HG03460 (cell line): ENCODE measurements around the gene CDKN1C.
A peak's percentile ranks its signal among the peaks of the same experiment; 100 is the strongest.

ENCODE experiments used
- ATAC-seq: cut with Tn5 transposase; IDR thresholded peaks from one replicate; pipeline ENCODE4 v1.9.1; 2021; ENCODE audit not compliant: unreplicated experiment

CDKN1C gene

DNA sequence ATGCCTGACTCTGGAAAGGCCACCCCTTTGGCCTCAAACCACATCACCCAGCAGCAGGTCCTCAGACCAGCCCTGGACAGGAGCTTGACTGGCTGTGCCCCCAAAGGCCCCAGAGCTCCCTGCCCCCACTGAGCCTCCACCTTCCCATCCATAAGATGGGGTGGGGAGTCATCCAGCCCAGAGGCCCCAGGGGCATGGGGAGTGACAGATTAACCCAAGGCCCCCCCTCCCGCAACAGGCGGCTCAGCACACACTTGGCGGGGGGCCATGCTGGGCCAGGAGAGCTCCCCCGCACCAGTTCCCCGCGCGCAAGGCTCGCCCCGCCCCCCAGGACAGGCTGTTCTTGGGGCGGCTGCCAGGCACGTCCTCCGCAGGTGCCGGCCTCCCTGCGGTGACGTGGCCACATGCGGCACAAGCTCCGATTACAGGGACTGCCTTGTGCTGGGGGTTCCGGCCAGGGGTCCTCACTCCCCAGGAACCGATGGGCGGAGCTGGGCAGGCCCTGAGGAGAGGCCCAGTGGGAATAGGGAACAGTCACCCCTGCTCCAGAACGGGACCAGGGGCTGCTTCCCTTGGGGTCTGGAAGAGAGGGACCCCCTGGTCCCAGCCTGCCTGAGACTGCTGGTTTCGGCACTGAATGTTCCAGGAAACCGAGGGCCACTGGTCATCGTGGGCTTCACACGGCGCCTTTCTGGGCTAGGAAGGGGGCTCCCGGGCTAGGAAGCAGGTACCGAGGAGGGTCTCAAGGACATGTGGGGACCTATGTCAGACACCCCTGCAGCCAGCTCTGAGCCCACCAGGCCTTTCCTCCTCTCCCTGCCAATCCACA lies 5.1 kb upstream of the CDKN1C start:
- no peak for ATAC-seq

DNA sequence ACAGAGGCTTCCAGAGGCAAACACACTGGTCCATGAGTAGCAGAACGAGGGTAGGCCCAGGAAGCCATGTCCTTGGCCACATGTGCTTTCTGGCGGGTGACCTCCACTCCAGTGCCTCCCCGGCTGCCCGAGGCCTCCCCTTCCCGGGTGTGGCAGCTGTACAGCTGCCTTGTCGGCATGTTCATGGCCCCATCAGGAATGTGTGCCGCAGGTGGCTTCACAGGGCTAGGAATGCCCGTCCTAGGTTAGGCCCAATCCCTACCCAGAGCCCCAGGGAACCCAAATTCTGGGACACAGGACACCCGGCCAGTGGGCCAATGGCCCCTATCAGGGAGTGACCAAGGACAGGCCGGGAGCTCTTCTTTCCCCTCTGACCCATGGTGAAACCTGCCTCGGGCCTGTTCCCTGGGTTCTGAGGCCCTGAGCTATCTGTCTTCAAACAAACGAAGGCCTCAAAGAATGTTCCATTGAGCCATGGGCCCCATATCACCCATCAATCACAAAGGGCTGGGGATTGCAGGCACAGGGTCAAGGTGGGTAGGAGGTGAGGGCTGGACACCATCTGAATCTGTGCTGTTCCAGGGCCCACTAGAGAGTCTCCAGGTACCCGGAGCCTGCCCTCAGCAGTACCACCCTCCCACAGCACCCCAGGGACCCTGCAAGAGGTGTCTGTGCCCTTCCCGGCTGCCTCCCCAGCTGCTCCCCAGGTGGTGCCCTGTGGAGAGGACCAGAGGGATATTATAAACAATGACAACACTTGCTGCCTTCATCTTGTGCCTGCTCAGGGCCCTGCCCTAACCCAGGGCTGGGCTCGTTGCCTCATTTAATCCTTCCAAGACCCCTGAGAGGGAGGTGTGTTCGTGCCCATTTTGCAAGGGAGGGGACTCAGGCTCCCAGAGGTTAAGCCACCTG lies 4.0 kb upstream of the CDKN1C start:
- no peak for ATAC-seq

DNA sequence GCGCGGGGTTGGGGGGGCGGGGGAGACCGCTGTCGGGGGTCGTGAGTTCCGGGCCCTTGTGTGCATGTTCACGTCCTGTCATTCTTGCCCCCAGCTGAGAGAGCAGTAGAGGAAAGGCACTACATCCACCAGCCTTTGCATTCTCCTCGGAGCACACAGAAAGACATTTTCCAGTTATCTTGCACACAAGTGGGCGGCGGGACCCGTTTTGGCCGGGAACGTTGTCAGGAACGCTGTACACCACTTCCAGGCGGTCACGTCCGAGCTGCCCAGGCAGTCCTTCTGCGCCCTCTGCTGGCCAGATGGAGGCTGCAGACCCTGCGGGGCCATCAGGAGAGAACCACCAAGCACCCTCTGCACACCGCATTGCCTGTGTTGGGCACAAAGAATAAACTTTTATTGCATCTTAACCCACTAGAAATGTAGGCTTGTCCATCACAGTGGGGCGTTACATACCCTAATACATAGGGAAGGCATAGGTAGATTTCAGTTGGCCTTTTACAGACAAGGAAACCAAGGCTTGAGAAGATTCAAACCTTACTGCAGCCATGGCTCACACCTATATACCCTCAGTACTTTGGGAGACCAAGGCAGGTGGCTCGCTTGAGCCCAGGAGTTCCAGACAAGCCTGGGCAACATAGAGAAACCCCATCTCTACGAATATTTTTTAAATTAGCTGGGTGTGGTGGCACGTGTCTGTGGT lies 2.8 kb upstream of the CDKN1C start:
- no peak for ATAC-seq

DNA sequence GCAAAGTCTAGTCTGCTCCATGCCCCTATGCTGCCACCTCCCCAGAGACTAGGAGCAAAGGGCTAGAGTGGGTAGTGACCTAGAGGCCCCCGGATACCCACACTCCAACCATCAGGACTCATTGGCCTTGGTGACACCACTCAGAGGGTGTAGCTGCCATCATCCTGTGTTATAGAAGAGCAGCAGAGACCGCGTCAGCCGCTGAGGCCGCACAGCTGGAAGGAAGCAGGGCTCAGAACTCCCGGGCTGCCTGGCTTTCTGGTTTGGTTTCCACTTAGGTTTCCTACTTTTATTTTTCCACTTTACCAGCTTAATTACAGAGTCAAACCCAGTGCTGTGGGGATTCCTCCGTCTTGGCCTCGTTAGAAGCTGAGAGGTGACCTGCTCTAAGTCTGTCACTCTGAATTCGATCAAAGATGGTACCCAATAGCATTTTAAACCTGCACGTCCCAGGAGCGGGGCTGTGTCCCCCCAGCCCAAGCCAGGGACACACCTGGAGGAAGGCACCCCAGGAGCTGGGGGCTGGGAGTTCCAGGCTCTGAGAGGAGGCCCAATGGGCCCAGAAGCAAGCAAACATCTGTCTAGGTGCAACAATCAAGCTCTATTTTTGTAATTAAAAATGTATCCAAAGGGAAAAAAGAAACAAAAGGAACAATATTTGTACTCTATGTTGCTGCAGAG lies 2.1 kb upstream of the CDKN1C start:
- ATAC-seq: no peak

DNA sequence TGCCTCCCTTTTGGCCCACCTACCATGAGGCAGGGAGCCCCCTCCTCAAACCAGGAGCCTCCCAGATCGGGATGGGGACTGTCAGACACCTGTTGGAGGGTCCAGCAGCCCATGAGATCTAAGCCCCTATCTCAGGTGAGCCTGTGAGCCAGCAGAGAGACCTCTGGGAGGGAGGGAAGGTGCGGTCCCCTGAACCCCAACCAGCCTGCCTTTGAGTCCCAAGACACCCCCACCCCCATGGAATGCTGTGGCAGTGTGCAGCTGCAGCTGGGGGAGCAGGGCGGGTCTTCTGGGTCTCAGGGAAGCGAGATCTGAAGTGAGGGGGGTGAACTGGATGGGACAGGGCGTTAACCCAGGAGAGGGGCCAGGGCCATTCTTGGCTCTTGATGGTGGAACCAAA lies 1.4 kb upstream of the CDKN1C start:
- ATAC-seq: no peak

DNA sequence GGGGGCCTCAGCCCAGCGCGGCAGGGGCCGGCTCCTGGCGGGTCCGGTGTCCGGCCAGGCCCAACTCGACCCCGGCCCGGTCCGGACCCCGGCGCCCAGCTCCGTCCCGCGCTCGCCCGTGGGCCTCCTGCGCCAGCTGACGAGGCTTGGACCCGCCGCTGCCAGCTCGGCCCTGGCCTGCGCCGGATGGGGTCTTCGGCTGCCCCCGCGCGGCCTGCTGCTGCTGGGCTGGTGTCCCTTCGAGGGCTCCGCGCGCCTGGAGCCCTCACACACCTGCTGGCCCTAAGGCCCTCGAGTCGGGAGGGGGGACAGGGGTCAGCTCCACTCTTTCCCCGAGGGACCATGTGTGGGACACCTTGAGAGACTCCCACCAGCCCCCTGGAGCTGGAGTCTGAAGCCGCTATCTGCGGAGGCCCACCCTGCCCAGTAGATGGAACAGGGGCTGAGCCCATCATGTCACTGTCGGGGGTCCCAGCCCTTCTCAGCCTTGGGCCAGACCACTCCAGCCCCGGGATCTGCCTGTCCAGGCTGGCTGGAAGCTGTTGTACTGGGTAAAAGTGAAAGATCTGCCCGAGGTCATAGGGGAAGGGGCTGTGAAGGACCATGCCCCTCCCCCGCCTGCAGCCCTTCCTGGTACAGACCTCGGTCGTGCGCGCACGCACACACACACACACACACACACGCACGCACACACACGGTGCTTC lies 768 bp upstream of the CDKN1C start:
- ATAC-seq: no peak

DNA sequence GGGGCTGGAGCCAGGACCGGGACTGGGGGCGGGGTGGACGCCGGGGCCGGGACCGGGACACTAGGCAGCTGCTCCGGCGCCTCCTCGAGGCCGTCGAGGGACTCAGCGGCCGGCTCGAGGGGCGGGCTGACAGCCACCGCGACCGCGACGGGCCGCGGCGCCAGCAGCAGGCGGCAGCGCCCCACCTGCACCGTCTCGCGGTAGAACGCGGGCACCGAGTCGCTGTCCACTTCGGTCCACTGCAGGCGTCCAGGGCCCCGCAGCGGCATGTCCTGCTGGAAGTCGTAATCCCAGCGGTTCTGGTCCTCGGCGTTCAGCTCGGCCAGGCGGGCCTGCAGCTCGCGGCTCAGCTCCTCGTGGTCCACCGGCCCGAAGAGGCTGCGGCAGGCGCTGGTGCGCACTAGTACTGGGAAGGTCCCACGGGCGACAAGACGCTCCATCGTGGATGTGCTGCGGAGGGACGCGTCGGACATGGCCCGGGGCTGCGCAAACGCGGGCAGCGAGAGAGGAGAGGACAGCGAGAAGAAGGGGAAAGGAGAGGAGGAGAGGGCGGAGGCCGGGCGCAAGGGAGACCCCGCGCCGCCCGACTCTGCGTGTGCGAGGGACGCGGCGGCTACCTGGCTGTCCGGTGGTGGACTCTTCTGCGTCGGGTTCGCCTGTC lies 428 bp downstream of the CDKN1C start:
- peak; percentile 6 for ATAC-seq

DNA sequence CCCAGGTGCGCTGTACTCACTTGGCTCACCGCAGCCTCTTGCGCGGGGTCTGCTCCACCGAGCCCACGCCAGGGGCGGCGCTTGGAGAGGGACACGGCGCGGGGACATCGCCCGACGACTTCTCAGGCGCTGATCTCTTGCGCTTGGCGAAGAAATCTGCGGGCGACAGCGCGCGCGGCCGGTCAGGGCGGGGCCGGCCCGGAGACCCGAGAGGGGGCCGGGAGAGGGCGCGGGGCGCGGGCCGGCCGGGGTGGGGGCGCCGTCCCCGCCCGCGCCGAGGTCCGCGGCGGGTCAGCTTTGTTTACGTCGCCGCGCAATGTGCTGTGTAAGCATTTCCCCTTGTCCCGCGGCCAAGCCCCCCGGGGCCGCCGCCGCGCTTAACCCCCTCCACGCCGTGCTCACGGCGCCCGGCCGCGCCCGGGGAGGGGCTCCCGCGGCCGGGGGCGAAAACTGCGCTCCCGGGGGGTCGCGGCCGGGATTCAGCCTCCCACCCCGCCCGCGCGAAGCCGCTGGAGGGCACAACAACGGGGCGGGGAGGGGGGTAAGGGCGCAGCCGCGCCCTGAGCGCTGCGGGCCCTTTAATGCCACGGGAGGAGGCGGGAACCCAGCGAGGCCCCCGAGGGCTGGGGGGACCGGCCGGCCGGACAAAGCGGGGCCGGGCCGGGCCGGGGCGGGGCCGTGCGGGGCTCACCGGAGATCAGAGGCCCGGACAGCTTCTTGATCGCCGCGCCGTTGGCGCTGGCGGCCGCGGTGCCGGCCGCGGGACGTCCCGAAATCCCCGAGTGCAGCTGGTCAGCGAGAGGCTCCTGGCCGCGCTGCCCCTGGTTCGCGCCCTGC lies 1.4 kb downstream of the CDKN1C start:
- no peak for ATAC-seq

DNA sequence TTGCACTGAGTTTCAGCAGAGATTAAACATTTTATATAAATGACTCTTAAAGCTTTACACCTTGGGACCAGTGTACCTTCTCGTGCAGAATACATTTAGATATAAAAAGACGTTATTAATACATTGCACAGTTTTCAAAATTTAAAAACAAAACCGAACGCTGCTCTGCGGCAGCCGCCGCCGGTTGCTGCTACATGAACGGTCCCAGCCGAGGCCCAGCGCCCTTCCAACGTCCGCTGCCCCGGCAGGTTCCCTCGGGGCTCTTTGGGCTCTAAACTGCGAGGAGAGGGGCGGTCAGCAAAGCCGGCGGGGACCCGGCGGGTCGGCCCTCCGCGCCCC lies 2.0 kb downstream of the CDKN1C start:
- no peak for ATAC-seq

DNA sequence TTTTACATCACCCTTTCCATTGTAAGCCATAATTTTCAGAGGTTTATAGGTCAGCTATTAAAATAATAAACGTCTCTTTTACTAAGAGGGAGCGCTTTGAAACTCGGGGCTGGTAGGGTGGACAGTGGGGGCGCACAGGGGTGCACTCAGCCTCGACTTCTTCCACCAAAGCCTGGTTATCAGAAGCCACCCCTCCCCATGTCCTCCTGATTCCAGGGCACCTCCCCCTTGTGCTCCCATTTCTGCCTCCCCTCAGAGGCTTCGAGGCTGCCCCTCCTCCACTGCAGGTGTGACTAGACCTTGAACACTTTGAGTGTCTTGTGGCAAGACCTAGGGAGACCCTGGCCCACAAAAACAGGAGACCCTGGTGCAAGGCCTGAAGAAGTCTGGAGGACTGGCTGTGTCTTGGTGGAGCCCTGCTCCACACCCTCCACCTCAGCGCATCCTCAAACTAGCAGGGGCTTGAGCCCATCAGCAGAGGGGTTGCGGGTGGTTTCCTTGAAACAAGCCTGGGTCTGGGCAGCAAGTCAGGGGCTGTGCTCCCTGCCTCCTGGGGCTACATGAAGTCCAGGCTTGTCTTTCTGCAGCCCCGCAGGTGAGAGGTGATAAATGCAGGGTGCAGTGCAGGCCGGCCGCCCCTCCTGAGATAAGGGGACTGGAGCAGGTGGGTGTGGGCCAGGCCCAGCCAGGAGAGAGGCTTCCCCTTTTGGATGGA lies 3.0 kb downstream of the CDKN1C start:
- no peak for ATAC-seq

DNA sequence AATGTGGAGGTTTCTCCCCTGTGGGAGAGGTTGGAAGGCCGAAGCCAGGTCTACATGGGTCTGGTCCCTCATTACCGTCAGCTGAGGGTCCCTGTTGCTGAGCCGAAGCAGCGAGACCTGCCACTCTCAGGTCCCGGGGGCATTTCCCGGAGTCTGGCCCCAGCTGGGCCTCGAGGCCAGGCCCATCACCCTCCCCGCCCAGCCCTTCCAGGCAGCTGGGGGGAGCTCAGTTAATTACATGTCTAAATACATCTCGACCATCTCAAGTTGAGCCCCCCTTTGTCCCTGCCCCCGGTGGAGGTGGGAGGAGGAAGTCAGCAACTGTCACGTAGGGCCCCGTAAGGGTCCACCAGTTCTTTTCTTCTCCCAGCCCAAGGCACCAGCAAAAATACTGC lies 3.6 kb downstream of the CDKN1C start:
- ATAC-seq: no peak

DNA sequence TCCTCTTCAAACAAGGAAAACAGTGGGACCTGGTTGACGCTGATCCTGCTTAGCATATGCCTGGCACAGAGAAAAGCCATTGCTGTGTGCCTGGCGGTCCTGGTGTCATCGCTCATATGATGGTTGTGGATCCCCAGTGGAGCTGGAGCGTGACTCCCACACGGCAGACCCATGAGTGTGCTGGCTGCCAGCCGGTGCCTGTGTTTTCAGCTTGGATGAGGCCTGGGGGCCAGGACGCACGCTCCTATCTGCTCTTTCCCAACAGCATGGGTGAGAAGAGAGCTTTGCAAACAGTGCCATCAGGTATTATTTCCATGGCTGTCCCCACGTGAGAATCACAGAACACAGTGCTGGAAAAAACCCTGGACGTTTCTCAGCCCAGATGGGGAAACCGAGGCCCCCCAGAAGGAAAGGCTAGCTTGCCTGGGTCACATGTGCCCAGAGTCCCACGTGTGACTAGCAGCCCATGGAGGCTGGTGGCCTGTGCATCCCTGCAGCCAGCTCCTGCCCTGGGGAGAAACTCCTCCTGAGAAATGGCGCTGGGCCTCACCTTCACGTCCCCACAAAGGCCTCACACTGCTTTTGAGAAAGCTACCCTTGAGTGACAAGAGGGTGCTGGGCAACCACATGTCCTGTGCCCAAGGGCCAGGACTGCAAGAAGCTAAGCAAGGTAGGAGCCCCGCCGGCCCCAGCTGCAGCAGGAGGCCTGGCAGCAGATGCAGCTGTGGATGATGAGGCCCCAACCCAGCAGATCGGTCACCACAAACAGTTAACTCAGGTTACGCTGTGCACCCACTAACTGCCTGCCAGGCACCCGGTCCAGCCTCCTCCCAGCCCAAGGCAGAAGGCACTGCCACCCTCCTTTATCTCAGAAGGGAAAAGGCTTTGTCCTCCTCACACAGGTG lies 4.2 kb downstream of the CDKN1C start:
- ATAC-seq: no peak

DNA sequence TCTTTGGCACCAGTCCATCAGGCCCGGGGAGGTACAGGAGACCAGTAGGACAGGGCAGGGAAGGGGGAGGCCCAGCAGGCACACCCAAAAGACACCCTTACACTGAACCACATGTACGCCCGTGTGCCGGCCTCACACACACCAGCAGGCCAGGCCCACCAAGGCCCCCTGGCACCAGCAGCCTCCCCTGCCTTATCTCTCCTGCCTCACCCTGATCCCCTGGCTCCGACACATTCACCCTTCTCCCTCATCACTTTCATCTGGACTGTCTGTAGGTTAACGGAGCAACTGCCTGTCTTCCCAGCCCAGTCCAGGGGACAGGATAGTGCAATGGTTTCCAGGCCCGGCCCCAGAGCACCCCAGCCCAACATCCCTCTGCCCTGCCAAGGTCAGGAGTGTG lies 4.9 kb downstream of the CDKN1C start:
- no peak for ATAC-seq

DNA sequence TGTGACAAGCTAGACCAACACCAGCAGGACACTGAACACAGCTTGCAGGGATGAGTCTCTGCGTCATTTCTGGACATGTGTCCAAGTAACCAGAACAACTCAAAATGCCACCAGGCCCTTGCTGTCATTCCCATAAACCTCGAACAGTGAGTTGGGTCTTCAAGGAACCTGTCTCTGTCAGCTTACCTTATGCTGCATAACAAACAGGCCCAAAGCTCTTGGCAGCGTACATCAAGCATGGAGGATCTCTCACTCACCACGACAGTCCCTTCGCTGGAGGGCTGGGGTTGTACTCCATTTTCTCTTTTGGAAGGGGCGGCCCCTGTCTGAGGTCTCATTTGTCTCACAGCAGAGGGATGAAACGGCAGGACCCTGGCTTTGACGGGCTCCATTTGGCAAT lies 6.8 kb downstream of the CDKN1C start:
- no peak for ATAC-seq

DNA sequence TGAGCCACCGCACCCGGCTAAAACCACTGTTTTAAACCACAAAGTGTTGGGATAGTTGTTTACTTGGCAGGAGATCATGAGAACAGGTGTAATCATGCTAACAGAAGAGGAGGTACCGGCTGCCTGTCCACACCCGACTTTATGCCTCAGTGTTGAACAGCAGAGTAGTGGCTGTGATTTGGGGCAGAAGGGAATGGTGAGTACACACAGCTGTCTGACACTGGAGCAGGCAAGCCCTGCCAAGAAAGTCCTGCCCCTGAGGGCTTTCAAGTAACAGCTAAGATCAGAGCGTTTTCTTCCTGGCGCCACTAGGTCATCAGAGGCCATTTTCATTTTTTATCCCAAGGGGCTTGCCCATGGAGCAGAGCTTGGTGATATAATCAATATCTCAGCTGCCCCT lies 8.1 kb downstream of the CDKN1C start:
- no peak for ATAC-seq

DNA sequence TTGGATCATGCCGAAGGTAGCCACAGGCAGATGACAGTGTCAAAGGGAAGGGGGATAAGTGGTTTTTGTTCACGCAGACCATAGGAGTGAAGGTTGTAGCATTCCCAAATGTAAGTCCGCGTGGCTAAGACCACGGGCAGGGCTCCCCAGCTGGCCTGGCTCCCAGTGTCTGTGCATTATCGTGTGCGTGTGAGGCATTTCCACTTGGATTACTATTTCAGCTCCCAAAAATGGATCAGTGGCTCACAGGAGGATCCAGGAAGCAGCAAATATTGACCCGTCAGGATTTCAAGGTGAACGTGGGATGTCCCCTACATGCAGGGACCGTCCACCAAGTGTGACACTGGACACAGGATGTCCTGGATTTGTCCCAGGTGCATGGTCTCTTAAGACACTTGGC lies 10.6 kb downstream of the CDKN1C start:
- ATAC-seq: no peak

DNA sequence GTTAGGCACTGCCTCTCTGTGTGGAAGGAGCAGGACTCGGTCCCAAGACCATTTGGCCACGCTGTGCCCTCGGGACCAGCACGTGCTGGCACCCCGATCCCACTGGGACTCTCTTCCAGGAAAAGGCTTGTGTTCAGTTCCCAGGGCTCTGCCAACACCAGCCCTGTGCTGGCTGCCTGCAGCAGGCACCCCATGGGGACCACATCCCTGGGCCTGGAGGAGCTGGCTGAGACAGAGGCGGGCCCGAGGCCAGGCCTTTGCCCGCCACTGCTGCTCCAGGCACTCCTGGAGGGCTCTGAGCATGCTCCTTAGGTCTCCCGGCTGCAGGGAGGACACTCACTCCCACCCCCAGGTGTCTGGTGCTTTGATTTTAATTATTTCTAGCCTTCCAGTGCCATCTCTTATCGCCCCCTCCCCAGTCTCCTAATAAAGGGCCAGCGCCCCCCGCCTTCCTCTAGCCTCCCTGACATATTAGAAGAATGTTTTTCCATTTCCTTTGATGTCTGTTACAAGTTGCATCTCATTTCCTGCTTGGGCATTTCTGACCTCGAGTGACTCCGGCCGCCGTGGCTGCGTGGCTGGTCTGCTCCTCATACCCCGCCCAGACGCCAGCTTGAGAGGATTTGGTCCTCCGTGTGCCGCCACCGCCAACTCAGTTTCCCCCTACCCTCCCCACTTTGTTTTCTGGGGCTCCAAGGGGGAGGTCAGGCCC lies 14.4 kb downstream of the CDKN1C start:
- no peak for ATAC-seq
